Measurements from ENCODE around the gene SUSD6.

The SUSD6 gene

GRCh38 chr14:69752773-69753172, 141.4 kb downstream of the SUSD6 start:
- no peaks in the 10 kb centered on the region for H3K27me3 ChIP-seq (ENCODE audit: control insufficient read depth, insufficient read depth, low read length)
- peaks cover 2% of the 10 kb centered on the region for H3K4me1 ChIP-seq (ENCODE audit: control insufficient read depth, insufficient read depth, low read length)
- H3K36me3 ChIP-seq (ENCODE audit: control insufficient read depth, insufficient read depth, low read length), result no peaks in the 10 kb centered on the region
- peak overlapping the region; percentile 24 for H3K9ac ChIP-seq (ENCODE audit: low read depth, low read length)
- H3K4me3 ChIP-seq (ENCODE audit: low read depth, low read length), result no peak overlapping the region
- no peaks in the 10 kb centered on the region for H3K9me3 ChIP-seq (ENCODE audit: control insufficient read depth, insufficient read depth, low read length)

- Histone ChIP-seq H3K36me3 (ENCODE audit: control insufficient read depth, insufficient read depth, low read length) (no peaks in the 10 kb centered on the region), H3K4me1 (ENCODE audit: control insufficient read depth, insufficient read depth, low read length) (peaks cover 2% of the 10 kb centered on the region), H3K9ac (ENCODE audit: low read depth, low read length) (no peak overlapping the region), H3K9me3 (ENCODE audit: control insufficient read depth, insufficient read depth, low read length) (no peaks in the 10 kb centered on the region), H3K27me3 (ENCODE audit: control insufficient read depth, insufficient read depth, low read length) (no peaks in the 10 kb centered on the region), H3K4me3 (ENCODE audit: low read depth, low read length) (no peak overlapping the region)
Measured at GRCh38 chr14:69753860-69754259, 142.5 kb downstream of the SUSD6 start.

DNA sequence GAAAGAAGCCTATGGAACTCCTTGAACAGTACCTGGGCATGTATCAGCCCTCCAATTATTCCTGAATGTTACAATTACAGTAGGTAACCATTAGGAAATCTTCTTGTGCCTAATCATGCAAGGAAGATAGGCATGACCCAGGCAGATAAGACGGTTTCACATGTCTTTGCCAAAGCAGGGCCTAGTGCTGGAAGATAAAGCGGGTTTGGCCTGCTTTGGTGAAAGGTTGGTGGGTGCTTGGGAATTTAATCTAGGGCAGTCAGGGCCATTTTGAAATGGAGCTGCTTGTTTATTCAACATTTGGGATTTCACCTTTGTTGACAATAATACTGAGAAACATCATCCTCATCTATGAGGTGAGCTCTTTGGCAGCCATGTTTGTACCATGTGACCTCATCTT, 143.1 kb downstream of the SUSD6 start:
- no peaks in the 10 kb centered on the region for H3K36me3 ChIP-seq (ENCODE audit: control insufficient read depth, insufficient read depth, low read length)

DNA sequence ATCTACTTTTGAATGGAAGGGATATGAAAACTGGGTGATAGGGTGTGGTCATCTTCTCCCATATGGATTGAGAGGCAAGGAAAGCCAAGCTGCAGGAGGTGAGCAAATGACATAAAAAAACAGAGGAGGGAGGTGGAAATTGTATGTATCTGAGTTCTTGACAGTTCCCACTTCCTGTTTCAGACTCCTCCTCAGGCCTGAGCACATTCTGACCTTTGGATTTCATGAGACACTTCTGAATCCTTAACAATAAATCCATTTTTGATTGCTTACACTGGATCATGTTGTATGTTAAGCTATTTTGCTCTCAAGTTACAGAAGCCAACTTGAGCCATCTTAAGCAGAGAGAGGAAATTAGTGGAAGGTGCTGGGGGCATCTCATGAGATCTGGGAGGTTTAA, 143.9 kb downstream of the SUSD6 start:
- Histone ChIP-seq H3K9ac (ENCODE audit: low read depth, low read length) (no peak overlapping the region), H3K27me3 (ENCODE audit: control insufficient read depth, insufficient read depth, low read length) (no peaks in the 10 kb centered on the region), H3K4me1 (ENCODE audit: control insufficient read depth, insufficient read depth, low read length) (peaks cover 2% of the 10 kb centered on the region), H3K4me3 (ENCODE audit: low read depth, low read length) (no peak overlapping the region), H3K9me3 (ENCODE audit: control insufficient read depth, insufficient read depth, low read length) (no peaks in the 10 kb centered on the region), H3K36me3 (ENCODE audit: control insufficient read depth, insufficient read depth, low read length) (no peaks in the 10 kb centered on the region)

More for the DNA sequence above, 143.1 kb downstream of the SUSD6 start:
- H3K4me3 ChIP-seq (ENCODE audit: low read depth, low read length), result no peak overlapping the region
- H3K4me1 ChIP-seq (ENCODE audit: control insufficient read depth, insufficient read depth, low read length), result peaks cover 2% of the 10 kb centered on the region
- no peaks in the 10 kb centered on the region for H3K27me3 ChIP-seq (ENCODE audit: control insufficient read depth, insufficient read depth, low read length)
- no peak overlapping the region for H3K9ac ChIP-seq (ENCODE audit: low read depth, low read length)
- H3K9me3 ChIP-seq (ENCODE audit: control insufficient read depth, insufficient read depth, low read length), result no peaks in the 10 kb centered on the region

DNA sequence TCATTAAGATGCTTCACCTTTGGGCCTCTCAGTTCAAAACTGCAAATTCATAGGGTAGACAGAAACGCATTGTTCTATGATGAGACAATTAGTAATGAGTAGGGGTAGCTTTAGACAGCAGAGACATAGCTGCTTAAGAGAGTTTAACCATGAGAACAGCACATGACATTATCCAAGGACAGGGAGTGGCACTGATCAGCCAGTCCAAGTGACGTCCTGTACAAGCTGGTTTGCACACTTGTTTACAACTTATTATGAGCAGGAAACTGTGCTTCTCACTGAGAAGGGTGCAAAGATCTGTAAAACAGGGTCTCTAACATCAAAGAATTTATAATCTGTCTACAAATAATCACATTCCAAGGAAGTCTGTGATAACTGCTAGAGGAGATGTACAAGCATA, 144.4 kb downstream of the SUSD6 start:
- H3K4me1 ChIP-seq (ENCODE audit: control insufficient read depth, insufficient read depth, low read length), result peaks cover 2% of the 10 kb centered on the region
- H3K9ac ChIP-seq (ENCODE audit: low read depth, low read length), result no peak overlapping the region
- H3K4me3 ChIP-seq (ENCODE audit: low read depth, low read length), result no peak overlapping the region
- H3K9me3 ChIP-seq (ENCODE audit: control insufficient read depth, insufficient read depth, low read length), result no peaks in the 10 kb centered on the region
- no peaks in the 10 kb centered on the region for H3K27me3 ChIP-seq (ENCODE audit: control insufficient read depth, insufficient read depth, low read length)
- no peaks in the 10 kb centered on the region for H3K36me3 ChIP-seq (ENCODE audit: control insufficient read depth, insufficient read depth, low read length)

GRCh38 chr14:69756298-69756697, 144.9 kb downstream of the SUSD6 start:
- peaks cover 2% of the 10 kb centered on the region for H3K4me1 ChIP-seq (ENCODE audit: control insufficient read depth, insufficient read depth, low read length)

DNA sequence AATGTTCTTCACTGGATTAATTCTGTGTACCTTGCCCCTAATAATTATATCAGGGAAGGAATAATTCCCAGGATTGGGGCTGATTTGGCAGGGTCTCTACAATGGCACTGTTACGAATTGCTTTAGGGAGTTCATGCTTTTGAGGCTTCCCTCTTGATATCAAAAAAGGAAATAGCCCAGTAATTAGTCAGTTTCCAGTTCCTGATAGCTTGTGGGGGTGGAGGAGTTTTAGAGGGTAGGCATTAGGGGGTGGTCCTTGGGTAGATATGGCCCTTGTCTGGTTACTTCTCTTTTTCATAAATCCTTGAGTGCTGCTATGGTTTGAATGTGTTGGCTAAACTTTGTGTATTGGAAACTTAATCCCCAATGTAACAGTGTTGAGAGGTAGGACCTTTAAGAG, 149.4 kb downstream of the SUSD6 start:
- Histone ChIP-seq H3K36me3 (ENCODE audit: control insufficient read depth, insufficient read depth, low read length) (no peaks in the 10 kb centered on the region), H3K9me3 (ENCODE audit: control insufficient read depth, insufficient read depth, low read length) (no peaks in the 10 kb centered on the region), H3K4me1 (ENCODE audit: control insufficient read depth, insufficient read depth, low read length) (no peaks in the 10 kb centered on the region), H3K9ac (ENCODE audit: low read depth, low read length) (no peak overlapping the region), H3K4me3 (ENCODE audit: low read depth, low read length) (no peak overlapping the region), H3K27me3 (ENCODE audit: control insufficient read depth, insufficient read depth, low read length) (no peaks in the 10 kb centered on the region)

More at GRCh38 chr14:69756298-69756697, 144.9 kb downstream of the SUSD6 start:
- Histone ChIP-seq H3K36me3 (ENCODE audit: control insufficient read depth, insufficient read depth, low read length) (no peaks in the 10 kb centered on the region), H3K27me3 (ENCODE audit: control insufficient read depth, insufficient read depth, low read length) (no peaks in the 10 kb centered on the region), H3K4me3 (ENCODE audit: low read depth, low read length) (no peak overlapping the region), H3K9me3 (ENCODE audit: control insufficient read depth, insufficient read depth, low read length) (no peaks in the 10 kb centered on the region), H3K9ac (ENCODE audit: low read depth, low read length) (no peak overlapping the region)

DNA sequence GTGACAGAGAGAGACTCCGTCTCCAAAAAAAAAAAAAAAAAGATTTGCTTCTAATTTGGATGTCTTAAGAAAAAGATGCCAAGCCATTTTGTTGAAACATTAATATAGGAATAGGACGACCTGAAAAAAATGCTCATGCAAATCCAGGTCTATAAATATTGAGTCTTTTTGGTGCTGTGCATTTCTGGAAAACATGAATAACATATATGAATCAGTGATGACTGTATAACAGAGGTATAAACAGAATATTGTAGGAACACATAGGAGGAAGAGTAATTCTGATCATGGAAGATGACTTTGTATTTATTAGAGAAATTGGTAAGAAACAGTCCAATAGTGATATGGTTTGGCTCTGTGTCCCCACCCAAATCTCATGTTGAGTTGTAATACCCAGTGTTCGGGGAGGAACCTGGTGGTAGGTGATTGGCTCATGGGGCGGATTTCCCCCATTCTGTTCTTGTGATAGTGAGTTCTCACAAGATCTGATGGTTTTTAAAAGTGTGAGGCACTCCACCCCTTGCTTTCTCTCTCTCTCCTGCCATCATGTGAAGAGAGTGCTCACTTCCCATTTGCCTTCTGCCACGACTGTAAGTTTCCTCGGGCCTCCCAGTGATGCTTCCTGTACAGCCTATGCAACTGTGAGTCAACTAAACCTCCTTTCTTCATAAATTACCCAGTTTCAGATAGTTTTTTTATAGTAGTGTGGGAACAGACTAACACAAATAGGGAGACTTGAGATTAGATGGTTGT, 152.5 kb downstream of the SUSD6 start:
- Histone ChIP-seq H3K4me1 (ENCODE audit: control insufficient read depth, insufficient read depth, low read length) (peaks cover 7% of the 10 kb centered on the region), H3K9ac (ENCODE audit: low read depth, low read length) (no peak overlapping the region)

More for the DNA sequence above, 152.5 kb downstream of the SUSD6 start:
- H3K9me3 ChIP-seq (ENCODE audit: control insufficient read depth, insufficient read depth, low read length), result no peaks in the 10 kb centered on the region
- peaks cover 8% of the 10 kb centered on the region for H3K36me3 ChIP-seq (ENCODE audit: control insufficient read depth, insufficient read depth, low read length)
- H3K4me3 ChIP-seq (ENCODE audit: low read depth, low read length), result no peak overlapping the region
- no peaks in the 10 kb centered on the region for H3K27me3 ChIP-seq (ENCODE audit: control insufficient read depth, insufficient read depth, low read length)
